ENCODE results near the gene THAP3.
"Not testable (repeated sequence)": the region's sequence is repeated elsewhere in the genome, so short reads cannot be mapped to it uniquely, and the experiment has no call there.

- TF ChIP-seq CTCF, POLR2A (IDR thresholded peaks at IDR 0.05): not testable (repeated sequence)
Measured at GRCh38 chr1:6599991-6600390, 24.7 kb upstream of the THAP3 start.

Data from adrenal gland (tissue), 5 donors.